H1 (cell line): ENCODE measurements around the gene LDLRAD3. TPM values are rescaled to one million over a fixed set of nuclear protein-coding genes. Genes with fewer than 3 reads are reported as not detected.

ENCODE experiments used
- HDAC2 ChIP-seq, 2 experiments: fragments of 300-600 bp in 1 of 2; sonication (generic) in 1 of 2; IDR thresholded peaks; 2 replicates each; pipeline ENCODE4 v1.6.1; 2011 to 2012; ENCODE audit warnings: low read depth in 2 of 2, low read length in 2 of 2, mild to moderate bottlenecking in 2 of 2, moderate library complexity in 2 of 2, borderline replicate concordance in 1 of 2, inconsistent platforms in 1 of 2
- polyA plus RNA-seq, 7 experiments: library from polyadenylated mRNA; depleted of rRNA in 3 of 7; stranded (reverse) in 5 of 7; unstranded in 2 of 7; fragments of >200 nt in 5 of 7; fragments of 200-250 nt in 2 of 7; gene quantifications; 1 replicate in 5 of 7; 2 replicates in 1 of 7; 4 replicates in 1 of 7; pipeline versions ENCODE4 v1.2.1 to v1.2.3, GENCODE V29; 2011 to 2013; ENCODE audit warnings: missing spikeins in 2 of 7, mixed read lengths in 2 of 7
- total RNA-seq: library from RNA; stranded (reverse); fragmentation: NEBNext Ultra II Directional; extraction: Animal tissue kit (Norgen Biotek cat#: 25700); gene quantifications from 2 replicates; pipeline ENCODE4 v1.2.1, GENCODE V29; 2021

The LDLRAD3 gene
- total and polyA plus RNA-seq, 2 of the 8 experiments (the other 6 are each of a cell fraction or from before 2014, with no cell fraction given) = 18.6 to 22.8 TPM

GRCh38 chr11:36191941-36192340 is 248.1 kb downstream of the LDLRAD3 start (continued):
- TF ChIP-seq HDAC2 (IDR thresholded peaks at IDR 0.05; ENCODE audit: borderline replicate concordance in 1 of 2, low read depth in 2 of 2, low read length in 2 of 2) = no peak
